ENCODE data around the gene SMARCD2.

The SMARCD2 gene

GRCh38 chr17:63831505-63831904 lies 11.0 kb downstream of the SMARCD2 start:
- DNase-seq = no peak

DNA sequence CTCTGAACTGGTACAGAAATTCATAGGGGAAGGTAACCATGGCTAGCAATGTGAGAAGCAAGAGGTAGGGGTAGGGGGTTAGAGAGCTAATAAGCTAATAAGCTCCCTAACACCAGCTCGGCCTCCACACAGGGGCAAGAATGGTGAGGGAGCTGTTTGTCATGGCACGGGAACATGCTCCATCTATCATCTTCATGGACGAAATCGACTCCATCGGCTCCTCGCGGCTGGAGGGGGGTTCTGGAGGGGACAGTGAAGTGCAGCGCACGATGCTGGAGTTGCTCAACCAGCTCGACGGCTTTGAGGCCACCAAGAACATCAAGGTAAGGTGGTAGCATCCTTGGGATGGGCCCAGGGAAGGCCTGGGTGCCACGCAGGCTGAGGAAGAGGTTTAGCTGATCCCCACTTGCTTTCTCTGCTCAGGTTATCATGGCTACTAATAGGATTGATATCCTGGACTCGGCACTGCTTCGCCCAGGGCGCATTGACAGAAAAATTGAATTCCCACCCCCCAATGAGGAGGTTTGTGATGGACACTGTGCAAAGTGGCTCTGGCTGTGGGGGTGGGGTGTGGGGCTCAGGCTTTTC lies 11.5 kb downstream of the SMARCD2 start:
- no peak for DNase-seq

- DNase-seq = no peak
Measured at GRCh38 chr17:63830278-63830677, 12.2 kb downstream of the SMARCD2 start.

GRCh38 chr17:63828936-63829335 lies 13.5 kb downstream of the SMARCD2 start:
- DNase-seq = no peak

DNA sequence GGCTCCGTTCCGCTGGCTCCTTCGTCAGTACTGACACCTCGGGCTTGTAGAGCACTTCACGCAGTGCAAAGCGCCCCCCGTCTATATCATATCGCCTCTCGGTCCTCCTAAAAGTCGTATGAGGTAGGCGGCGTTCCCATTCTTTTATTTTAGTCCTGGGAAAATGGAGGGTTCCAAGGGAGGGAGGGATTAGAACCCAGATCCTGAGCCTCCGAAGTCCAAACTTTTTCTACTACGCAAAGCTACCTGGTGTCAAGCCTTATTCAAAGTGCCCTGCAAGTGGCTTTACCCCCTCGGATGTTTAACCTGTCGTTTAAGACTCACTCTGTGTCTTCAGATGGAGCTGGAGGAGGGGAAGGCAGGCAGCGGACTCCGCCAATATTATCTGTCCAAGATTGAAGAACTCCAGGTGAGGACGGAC lies 14.7 kb downstream of the SMARCD2 start:
- no peak for DNase-seq

GRCh38 chr17:63827002-63827800 lies 15.3 kb downstream of the SMARCD2 start, which contains the start of the genes FTSJ3 and PSMC5:
TSS of gene FTSJ3 (minus strand) at chr17:63827663. CDS start at chr17:63826902, 761 bp downstream.
TSS of gene PSMC5 (plus strand) at chr17:63827431. CDS start at chr17:63827491, 60 bp downstream.
- peak; percentile 85 for DNase-seq

GRCh38 chr17:63826468-63827001 lies 15.9 kb downstream of the SMARCD2 start:
- no peak for DNase-seq

- DNase-seq = no peak
Measured at GRCh38 chr17:63824362-63824761, 18.1 kb downstream of the SMARCD2 start.

DNA sequence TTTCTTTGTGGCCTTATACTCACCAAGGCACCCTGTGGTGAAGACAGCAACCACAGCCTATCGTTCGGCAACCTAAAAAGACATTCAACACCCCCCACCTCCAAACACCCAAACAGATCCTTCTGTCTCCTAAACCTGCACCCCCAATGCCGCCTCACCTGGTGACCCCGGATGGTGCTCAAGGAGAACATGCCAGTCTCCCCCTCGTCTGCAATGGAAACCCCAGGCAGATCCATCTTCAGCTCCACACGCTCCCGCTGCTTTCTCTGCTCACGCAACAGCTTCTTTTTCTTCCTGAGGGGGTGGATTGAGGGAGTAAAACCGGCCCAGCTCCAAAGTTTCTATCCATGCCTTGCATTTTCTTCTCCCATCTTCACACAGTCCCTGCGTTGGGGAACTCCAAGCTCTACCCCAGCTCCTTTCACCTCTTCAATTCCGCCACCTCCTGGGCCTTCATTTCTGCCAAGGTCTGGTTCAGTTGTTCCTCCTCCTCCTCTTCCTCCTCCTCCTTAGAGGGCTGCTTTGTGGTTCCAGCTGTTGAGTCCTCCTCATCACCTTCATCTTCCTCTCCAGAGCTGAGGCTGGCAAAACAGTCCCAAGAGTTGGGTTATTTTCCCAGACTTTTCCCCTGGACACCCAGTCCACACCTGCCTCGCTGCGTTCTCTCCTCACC lies 18.7 kb downstream of the SMARCD2 start:
- no peak for DNase-seq

GRCh38 chr17:63822537-63822936 lies 19.9 kb downstream of the SMARCD2 start:
- no peak for DNase-seq

DNA sequence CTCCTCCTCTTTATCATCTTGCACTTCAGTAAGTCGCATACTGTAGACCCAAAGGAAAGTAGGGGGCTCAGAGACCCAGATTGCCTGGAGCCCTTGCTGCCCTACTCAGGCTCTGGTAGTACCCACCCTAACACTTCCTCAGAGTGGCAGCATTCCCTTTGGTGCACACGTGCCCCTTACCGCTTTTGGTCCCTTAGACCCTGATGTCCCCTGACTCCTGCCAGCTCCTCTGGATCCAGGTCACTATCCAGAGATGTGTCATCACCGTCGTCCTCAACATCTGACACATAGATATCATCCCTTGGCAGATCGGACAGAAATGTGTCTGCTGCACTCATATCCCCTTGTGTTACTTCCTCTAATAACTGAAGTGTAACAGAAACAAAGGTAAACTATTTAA lies 20.7 kb downstream of the SMARCD2 start:
- no peak for DNase-seq

- DNase-seq = no peak
Measured at GRCh38 chr17:63820963-63821561, 21.4 kb downstream of the SMARCD2 start.

DNA sequence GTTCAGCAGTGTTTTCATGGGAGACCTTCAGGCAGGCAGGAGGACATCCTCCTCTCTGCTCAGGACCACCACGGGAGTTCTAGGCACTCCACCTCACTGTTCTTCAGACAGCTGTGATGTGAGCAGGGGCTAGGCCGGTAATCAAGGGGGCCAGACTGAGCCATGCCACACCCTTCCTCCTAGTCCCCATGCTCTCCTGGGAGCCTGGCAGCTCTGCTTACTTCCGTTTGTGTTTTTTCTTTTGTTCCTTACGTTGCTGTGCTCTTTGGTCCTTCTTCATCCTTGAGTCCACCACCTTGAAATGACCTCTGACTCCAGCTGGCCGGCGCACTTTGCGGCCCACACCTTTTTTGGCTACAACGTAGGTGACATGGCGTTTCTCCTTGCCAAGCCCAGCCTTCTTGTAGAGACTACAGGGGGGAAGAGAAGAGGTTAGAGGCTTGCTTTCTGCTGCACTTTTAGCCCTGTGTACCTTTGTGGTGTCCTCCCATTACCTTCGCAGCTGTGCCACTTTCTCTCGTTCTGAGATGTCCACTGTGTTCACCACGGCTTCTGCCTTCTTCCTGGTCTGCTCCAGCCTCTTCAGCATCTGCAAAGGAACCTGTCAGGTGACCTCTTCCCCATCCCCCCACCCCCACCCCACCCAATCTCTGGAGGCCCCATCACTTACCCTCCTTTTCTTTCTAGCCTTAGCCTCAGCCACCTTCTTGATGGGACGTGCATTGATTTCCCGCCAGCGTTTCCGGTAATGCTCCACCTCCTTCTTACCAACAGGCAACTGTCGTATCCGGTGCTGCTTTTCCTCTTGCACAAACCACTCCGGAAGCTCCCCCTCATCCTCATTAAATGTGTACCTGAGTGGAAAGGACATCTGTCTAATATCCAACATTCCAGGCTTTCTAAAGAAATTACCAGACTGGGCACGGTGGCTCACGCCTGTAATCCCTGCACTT lies 22.6 kb downstream of the SMARCD2 start:
- DNase-seq = no peak

- no peak for DNase-seq
Measured at GRCh38 chr17:63819131-63819530, 23.4 kb downstream of the SMARCD2 start.

DNA sequence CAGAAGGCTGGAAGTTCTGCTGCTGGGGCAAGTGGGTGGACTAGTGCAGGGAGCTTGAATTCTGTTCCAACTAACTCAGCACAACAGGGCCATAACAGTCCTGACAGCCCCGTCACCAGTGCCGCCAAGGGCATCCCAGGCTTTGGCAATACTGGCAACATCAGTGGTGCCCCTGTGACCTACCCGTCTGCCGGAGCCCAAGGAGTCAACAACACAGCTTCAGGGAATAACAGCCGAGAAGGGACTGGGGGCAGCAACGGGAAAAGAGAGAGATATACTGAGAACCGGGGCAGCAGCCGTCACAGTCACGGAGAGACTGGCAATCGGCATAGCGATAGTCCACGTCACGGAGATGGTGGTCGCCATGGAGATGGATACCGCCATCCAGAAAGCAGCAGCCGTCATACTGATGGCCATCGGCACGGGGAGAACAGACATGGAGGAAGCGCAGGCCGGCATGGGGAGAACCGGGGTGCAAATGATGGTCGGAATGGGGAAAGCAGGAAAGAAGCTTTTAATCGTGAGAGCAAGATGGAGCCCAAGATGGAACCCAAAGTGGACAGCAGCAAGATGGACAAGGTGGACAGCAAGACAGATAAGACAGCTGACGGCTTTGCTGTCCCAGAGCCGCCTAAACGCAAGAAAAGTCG lies 24.6 kb downstream of the SMARCD2 start:
- no peak for DNase-seq

- DNase-seq = no peak
Measured at GRCh38 chr17:63816669-63817068, 25.8 kb downstream of the SMARCD2 start.

- no peak for DNase-seq
Measured at GRCh38 chr17:63816123-63816522, 26.4 kb downstream of the SMARCD2 start.

DNA sequence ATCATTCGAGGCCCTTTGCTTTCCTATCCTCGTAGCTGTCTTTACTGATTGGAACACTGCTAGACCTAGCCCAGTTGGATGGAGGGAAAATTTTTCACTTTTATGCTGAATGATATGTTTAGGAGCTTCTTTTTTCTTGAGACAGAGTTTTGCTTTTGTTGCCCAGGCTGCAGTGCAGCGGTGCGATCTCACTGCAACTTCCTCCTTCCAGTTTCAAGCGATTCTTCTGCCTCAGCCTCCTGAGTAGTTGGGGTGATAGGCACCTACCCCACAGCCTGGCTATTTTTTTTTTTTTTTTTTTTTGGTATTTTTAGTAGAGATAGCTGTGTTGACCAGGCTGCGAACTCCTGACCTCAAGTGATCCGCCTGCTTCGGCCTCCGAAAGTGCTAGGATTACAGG lies 32.5 kb downstream of the SMARCD2 start:
- no peak for DNase-seq

DNA sequence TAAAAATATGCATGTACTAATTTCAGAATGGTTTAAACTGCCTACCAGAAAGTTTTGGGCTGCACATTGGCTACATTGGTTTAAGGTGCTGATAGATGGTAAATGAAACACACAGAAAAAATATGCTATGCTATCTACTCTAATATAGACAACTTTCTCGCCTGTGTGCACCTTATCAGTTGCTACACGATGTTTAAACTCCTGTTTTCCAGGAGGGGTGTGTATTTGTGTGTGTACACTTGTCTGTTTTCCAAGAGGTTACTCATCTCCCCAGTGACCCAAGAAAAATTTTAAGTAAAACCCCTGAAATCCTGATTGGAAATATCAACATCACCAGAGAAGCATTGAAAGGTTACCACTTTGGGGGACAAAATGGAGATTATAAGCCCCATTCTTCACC lies 36.9 kb downstream of the SMARCD2 start:
- DNase-seq = no peak

- DNase-seq = no peak
Measured at GRCh38 chr17:63804328-63804727, 38.2 kb downstream of the SMARCD2 start.

GRCh38 chr17:63800783-63801182 lies 41.7 kb downstream of the SMARCD2 start:
- DNase-seq = no peak

All from NCI-H2107 (cell line).